SW480 (cell line): Measurements from ENCODE around the gene ATP9A.
"Not testable (repeated sequence)": the region's sequence is repeated elsewhere in the genome, so short reads cannot be mapped to it uniquely, and the experiment has no call there.

Experiments used
- DNase-seq: peaks from one replicate; pipeline ENCODE4 v3.0.0-alpha.2; 2016; ENCODE audit warnings: low spot score

The ATP9A gene

GRCh38 chr20:51750770-51751388 is 17.3 kb downstream of the ATP9A start:
- no peak for DNase-seq

DNA sequence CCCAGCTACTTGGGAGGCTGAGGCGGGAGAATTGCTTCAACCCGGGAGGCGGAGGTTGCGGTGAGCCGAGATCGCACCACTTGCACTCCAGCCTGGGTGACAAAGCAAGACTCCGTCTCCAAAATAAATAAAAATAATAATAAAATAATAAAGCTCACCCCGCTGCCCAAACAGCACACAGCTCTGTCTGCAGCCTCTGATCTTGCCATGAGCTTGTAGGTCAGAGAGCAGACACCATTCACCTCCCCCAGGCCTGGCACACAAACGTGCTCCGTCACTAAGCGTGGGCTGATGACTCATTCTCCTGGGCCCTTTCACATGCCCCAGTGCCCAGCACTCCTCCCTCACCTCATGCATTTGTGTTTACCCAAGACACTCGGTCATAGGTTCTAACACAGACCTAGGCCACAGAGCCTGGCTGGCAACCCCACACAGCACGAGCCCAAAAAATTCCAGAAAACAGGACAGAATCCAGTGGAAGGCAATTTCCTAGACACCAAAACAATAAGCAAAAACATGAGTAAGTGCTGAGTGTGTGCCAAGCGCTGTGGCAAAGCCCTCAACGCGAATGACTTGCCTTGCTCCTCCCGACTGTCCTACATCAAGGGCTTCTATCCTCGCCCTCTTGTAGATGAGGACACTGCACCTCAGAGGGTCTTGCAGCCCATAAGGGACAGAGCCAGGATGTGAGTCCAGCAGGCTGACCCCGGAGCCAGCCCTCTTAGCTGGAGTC is 18.0 kb downstream of the ATP9A start:
- DNase-seq = peak; percentile 100

- peak; percentile 69 for DNase-seq
Observed at GRCh38 chr20:51749674-51750036, 18.5 kb downstream of the ATP9A start.

GRCh38 chr20:51747182-51747911 is 20.8 kb downstream of the ATP9A start:
- DNase-seq = peak; percentile 47

GRCh38 chr20:51745804-51746203 is 22.4 kb downstream of the ATP9A start:
- no peak for DNase-seq

DNA sequence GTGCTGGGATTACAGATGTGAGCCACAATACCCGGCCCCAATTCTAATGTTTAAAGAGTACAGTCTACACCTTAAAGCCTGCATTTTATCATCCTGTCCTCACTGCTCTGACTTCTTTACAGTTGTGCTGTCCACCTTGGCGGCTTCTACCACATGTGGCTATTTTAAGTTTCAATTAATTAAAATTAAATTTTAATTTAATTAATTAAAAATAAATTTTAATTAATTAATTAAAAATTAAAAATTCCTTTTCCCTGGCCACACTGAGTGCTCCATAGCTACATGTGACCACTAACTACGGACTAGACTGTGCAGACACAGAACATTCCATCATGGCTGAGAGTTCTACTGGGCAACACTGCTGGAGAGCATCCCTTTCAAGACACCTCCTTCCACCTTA is 27.4 kb downstream of the ATP9A start:
- DNase-seq = no peak

DNA sequence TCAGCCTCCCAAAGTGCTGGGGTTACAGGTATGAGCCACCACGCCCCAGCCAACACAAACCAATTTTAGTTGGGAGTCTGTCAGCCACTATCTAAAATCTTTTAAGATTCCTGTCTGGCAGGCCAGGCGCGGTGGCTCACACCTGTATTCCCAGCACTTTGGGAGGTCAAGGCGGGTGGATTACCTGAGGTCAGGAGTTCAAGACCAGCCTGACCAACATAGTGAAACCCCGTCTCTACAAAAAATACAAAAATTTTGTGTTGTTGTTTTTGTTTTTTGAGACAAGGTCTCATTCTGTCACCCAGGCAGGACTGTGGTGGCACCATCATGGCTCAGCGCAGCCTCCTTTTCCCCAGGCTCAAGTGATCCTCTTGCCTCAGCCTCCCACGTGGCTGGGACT is 27.9 kb downstream of the ATP9A start:
- DNase-seq = not testable (repeated sequence)

DNA sequence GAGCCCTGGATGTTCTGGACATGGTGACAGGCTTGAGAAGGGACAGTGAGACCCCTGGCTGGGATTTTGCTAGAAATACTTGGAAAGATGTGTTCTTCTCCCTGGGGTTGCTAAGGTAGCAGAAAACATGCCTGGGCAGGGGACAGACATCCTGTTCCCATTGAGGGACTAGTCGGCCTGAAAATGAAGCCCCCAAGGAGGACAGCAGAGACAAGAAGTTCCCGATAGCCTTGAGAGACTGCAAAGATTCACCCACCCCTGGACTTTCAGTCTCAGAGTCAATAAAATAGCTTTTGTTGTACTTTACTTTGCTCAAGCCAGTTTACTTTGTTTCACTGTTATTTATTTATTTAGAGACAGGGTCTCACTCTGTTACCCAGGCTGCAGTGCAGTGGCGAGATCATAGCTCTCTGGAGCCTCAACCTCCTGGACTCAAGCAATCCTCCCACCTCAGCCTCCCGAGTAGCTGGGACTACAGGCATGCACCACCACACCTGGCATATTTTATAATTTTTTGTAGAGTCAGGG is 28.4 kb downstream of the ATP9A start:
- no peak for DNase-seq

DNA sequence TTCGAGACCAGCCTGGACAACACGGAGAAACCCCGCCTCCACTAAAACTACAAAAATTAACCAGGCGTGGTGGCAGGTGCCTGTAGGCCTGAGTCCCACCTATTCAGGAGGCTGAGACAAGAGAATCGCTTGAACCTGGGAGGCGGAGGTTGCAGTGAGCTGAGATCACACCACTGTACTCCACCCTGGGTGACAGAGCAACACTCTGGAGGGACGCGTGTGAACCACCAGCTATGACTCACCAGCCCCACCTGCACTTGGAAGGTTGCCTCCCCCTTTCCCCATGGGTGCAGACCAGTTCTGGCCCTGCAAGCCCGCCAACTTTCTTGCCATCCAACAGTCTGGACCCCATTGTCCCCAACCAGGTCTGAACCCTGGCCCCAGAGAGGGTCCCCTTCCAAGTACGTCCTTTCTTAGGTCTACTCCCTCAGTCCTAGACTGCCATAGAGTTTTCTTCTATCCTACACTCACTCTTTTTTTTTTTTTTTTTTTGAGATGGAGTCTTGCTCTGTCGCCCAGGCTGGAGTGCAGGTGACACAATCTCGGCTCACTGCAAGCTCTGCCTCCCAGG is 29.2 kb downstream of the ATP9A start:
- peak; percentile 80 for DNase-seq

GRCh38 chr20:51738261-51738660 is 29.9 kb downstream of the ATP9A start:
- not testable (repeated sequence) for DNase-seq

DNA sequence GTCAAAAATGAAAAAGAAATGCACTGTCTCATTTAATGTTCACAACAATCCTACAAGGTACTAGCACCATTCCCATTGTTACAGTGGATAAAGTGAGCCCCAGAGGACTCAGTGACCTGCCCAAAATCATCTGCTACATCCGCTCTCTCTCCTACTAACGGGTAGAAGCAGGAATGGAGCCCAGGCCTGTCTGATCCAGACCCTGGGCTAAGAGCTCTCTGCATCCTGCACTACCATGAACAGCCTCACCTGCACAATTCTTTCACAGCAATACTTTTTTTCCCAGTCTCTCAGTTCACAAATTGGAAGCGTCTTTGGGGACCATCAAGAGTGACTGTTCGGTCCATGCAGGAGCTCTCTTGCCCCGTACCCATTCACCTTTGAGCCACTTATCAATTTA is 31.2 kb downstream of the ATP9A start:
- DNase-seq = no peak

DNA sequence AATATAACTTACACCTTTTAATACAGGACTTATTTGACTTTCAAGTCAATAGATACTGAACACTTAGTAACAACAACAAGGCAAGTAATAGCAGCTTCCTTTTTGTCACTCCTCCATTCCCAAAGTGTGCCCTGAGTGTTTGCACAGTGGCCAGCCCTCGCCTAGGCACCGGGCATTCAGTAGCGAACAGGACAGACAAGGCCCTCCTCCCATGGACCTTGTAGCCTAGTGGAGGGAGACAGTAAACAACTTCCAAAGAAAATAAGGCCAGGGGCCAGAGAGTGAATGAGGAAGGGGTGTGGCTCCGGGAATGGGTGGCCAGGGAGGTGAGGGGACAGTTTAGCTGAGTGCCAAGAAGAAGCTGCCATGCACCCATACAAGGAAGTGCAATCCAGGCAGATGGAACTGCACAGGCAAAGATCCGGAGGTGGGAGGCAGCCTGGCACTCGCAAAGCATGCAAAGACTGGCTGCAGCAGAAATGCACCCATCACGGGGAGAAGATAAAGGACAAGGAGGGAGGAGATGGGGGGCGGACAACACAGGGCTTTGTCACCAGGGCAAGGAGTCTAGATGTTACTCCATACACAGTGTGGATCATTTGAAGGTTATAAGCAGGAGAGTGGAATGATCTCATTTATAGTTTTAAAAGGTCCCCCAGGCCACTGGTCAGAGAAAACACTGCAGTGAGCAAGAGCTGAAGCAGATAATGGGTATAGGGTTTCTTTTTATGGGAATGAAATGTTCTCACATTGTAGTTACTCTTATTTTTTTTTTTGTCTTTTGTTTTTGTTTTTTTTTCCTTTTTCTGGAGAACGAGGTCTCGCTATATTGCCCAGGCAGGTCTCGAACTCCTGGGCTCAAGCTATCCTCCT is 32.2 kb downstream of the ATP9A start:
- DNase-seq = no peak

DNA sequence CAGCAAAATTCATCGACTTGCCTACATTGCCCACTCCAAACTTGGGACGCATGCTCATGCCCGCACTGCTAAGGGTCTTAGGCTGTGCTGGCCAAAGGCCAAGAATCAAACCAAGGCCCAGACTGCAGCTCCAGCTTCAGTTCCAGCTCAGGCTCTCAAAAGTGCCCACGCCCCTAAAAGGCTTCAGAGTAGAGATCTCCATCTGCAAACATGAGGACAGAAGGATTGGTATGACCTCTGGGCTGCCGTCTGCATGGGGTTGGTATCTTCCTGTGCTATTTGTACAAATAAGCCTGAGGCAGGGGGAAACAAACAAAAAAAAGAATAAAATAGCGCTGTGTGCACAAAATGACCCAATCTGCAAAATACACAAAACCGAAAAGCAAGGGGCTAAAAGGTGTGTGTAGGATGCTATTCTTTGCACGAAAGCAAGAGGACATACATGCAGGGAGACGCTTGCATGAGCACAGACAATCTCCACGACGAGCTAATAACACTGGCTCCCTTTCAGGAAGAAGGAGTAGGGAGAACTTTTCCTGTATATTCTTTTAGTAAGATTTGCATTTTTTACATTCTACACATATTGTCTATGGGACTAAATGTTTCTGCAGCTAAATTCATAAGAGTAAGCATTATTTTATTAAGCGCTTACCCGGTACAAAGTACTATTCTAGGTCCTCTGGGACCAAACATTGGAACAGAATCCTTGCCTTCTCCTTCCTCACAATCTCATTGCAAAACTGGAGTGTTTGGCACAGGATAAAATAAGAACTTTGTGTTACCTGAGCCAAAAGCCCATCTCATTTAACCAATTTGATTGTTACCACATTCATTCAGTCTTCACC is 33.1 kb downstream of the ATP9A start:
- DNase-seq = no peak

GRCh38 chr20:51733070-51733469 is 35.1 kb downstream of the ATP9A start:
- DNase-seq = no peak

DNA sequence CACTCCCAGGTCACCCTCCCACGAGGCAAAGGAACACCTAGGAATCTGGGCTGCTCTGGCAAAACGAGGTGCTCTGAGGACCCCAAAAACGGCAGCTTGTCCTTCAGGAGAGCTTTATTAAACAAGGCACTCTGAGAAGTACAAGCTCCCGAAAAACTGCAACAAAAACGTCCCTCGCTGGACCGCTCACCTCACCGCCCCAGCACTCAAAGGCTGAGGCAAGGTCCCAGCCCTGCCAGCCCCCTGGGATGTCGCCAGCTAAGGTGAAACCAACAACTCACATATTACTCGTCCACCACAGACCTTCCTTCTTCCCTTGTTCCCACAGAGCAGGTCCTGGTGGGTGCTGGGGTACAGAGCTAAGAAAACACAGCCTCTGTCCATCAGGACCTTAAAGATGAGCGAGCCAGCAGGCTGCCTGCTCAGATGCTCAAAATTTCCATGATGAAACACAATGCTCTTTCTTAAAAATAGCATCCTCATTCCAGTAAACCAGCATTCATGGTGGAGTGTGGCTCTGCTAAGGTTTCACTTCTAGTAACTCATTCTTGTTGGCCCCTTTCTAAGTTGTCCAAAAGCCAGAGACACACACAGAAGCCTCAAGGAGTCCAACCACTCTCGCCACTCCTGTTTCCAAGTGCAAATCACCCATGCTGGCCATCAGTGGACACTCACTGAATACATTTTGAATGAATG is 35.9 kb downstream of the ATP9A start:
- DNase-seq = no peak

- DNase-seq = no peak
Observed at GRCh38 chr20:51731731-51732095, 36.5 kb downstream of the ATP9A start.

- no peak for DNase-seq
Observed at GRCh38 chr20:51729771-51730170, 38.4 kb downstream of the ATP9A start.

DNA sequence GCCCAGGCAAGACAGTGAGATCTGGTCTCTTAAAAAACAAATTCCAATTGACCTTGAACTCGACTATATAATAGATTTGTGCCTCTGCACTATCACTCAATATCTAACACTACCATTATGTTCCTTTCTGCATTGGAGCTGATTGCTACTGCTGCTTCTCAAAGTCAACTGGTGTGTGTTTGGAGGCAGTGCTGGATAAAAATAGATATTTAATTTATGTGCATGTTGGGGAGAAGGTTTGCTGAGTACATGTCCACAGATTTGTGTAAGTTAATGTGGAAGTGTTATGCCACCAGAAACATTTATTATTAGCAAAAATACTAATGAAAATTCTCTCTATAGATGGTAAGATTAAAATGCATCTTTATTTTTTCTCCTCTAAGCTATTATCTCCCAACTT is 39.5 kb downstream of the ATP9A start:
- no peak for DNase-seq

GRCh38 chr20:51727872-51728271 is 40.3 kb downstream of the ATP9A start:
- no peak for DNase-seq

GRCh38 chr20:51725584-51726176 is 42.5 kb downstream of the ATP9A start:
- no peak for DNase-seq
